GM12878 (cell line): ENCODE results near the gene WWC2. TPM values are rescaled to one million over a fixed set of nuclear protein-coding genes. Genes with fewer than 3 reads are reported as not detected.
A peak's percentile ranks its signal among the peaks of the same experiment; 100 is the strongest.

Experiments used
- ATAC-seq: fragments of 200-7000 bp; cut with Tn5 transposase; 3 replicates; pipeline ENCODE4 v1.9.1; 2020; ENCODE audit warnings: mild to moderate bottlenecking, moderate library complexity
- BruUV-seq: library from RNA; stranded (reverse); fragments of 400-500 nt; replicated peaks from 2 replicates; lab custom pipeline; 2021; lab: Mats Ljungman, UMichigan
- CTCF ChIA-PET: fragments of 300-600 bp; sonication (Branson Sonifier 250); formaldehyde crosslinking; extraction: SDS; loops from one replicate; lab custom pipeline; 2021; ENCODE audit warnings: inconsistent platforms; lab: Yijun Ruan, JAX
- POLR2A ChIA-PET: fragments of 350-600 bp; formaldehyde crosslinking; extraction: SDS; loops from one replicate; lab custom pipeline; 2021; ENCODE audit warnings: inconsistent platforms; lab: Charles Lee
- RAD21 ChIA-PET: fragments of 300-600 bp; sonication (Branson Sonifier 250); formaldehyde crosslinking; loops from one replicate; lab custom pipeline; 2023; ENCODE audit warnings: antibody characterized with exemption; ENCODE audit not compliant: unreplicated experiment; lab: Charles Lee
- SMC1A ChIA-PET: fragments of 300-600 bp; sonication (Branson Sonifier 250); formaldehyde crosslinking; loops from one replicate; lab custom pipeline; 2023; ENCODE audit not compliant: unreplicated experiment, uncharacterized antibody; lab: Charles Lee
- DNase-seq: peaks from one replicate; pipeline ENCODE4 v3.0.0-alpha.2; 2011; ENCODE audit warnings: low read depth, low spot score
- FAIRE-seq: peaks from 3 replicates; lab custom pipeline; 2011; peaks lifted over from hg19 to GRCh38; lab: Jason Lieb, UNC
- H2AFZ ChIP-seq: 2 replicates; pipeline ENCODE4 v1.6.0; 2011; ENCODE audit warnings: low read depth, low read length, control low read depth; ENCODE audit not compliant: control insufficient read depth
- H3K27ac ChIP-seq: 2 replicates; pipeline ENCODE4 v1.5.1; 2011; ENCODE audit warnings: control low read depth; ENCODE audit not compliant: control insufficient read depth, insufficient read depth
- H3K27me3 ChIP-seq, 2 experiments: replicated peaks in 1 of 2; 2 replicates each; pipeline versions ENCODE4 v1.6.0 to v1.6.1; 2011; ENCODE audit warnings: low read length in 1 of 2; ENCODE audit not compliant: control insufficient read depth in 2 of 2, insufficient read depth in 2 of 2
- H3K36me3 ChIP-seq, 2 experiments: 2 replicates each; pipeline ENCODE4 v1.5.1; 2011; ENCODE audit warnings: low read length in 1 of 2; ENCODE audit not compliant: control insufficient read depth in 2 of 2, insufficient read depth in 2 of 2
- H3K4me1 ChIP-seq: 2 replicates; pipeline ENCODE4 v1.6.1; 2011; ENCODE audit warnings: mild to moderate bottlenecking, low read length, moderate library complexity, mixed read lengths; ENCODE audit not compliant: control insufficient read depth, insufficient read depth
- H3K4me2 ChIP-seq: 2 replicates; pipeline ENCODE4 v1.6.0; 2011; ENCODE audit warnings: control low read depth; ENCODE audit not compliant: control insufficient read depth, insufficient read depth
- H3K4me3 ChIP-seq: fragments of 200-600 bp; sonication (generic); 2 replicates; pipeline ENCODE4 v1.5.1; 2016
- H3K79me2 ChIP-seq: 2 replicates; pipeline ENCODE4 v1.6.0; 2011; ENCODE audit warnings: low read length; ENCODE audit not compliant: control insufficient read depth, insufficient read depth
- H3K9ac ChIP-seq: 2 replicates; pipeline ENCODE4 v1.8.0; 2011; ENCODE audit warnings: low read length, control low read depth, mixed read lengths; ENCODE audit not compliant: control insufficient read depth, insufficient read depth
- H3K9me3 ChIP-seq: replicated peaks from 3 replicates; pipeline ENCODE4 v1.5.1; 2011; ENCODE audit warnings: mild to moderate bottlenecking, low read length; ENCODE audit not compliant: control insufficient read depth, insufficient read depth
- H4K20me1 ChIP-seq: 2 replicates; pipeline ENCODE4 v1.6.0; 2011; ENCODE audit not compliant: control insufficient read depth, insufficient read depth
- CREB1 ChIP-seq: IDR thresholded peaks from 2 replicates; pipeline ENCODE4 v1.6.1; 2012; ENCODE audit warnings: low read depth, mild to moderate bottlenecking, inconsistent platforms
- IKZF2 ChIP-seq, 2 experiments: fragments of 450-650 bp; IDR thresholded peaks; 2 replicates each; pipeline ENCODE4 v1.6.1; 2017; ENCODE audit warnings: mild to moderate bottlenecking in 2 of 2, moderate library complexity in 2 of 2
- KDM1A ChIP-seq: fragments of 200-600 bp; sonication (generic); IDR thresholded peaks from 2 replicates; pipeline ENCODE4 v1.6.1; 2016; ENCODE audit warnings: borderline replicate concordance
- NFYA ChIP-seq: IDR thresholded peaks from 2 replicates; pipeline ENCODE4 v1.6.1; 2011; ENCODE audit warnings: low read depth, mild to moderate bottlenecking, low read length, improper control_type of control experiment, borderline replicate concordance
- RUNX3 ChIP-seq: IDR thresholded peaks from 2 replicates; pipeline ENCODE4 v1.6.1; 2012; ENCODE audit warnings: low read length, inconsistent platforms
- SMARCA5 ChIP-seq: fragments of 450-650 bp; IDR thresholded peaks from 2 replicates; pipeline ENCODE4 v1.6.1; 2017; ENCODE audit warnings: mild to moderate bottlenecking
- SPI1 ChIP-seq: IDR thresholded peaks from 2 replicates; pipeline ENCODE4 v1.6.1; 2011; ENCODE audit warnings: low read depth, mild to moderate bottlenecking, low read length, moderate library complexity, borderline replicate concordance; ENCODE audit not compliant: insufficient read depth
- ZNF687 ChIP-seq: fragments of 450-650 bp; IDR thresholded peaks from 2 replicates; pipeline ENCODE4 v1.6.1; 2017; ENCODE audit warnings: mild to moderate bottlenecking, moderate library complexity
- WGBS: methylation state at CpG from one replicate; pipeline ENCODE4 v1.1.6; 2016; ENCODE audit warnings: low lambda C conversion rate; ENCODE audit not compliant: insufficient replicate concordance, insufficient coverage; ENCODE audit errors: missing lambda C conversion rate; 5-methylcytosine and 5-hydroxymethylcytosine counted together
- in situ Hi-C: fragments of 300-500 bp; cut with MboI; formaldehyde crosslinking; loops from 9 replicates; pipeline ENCODE4 v1.14.3; 2018; ENCODE audit warnings: mixed read lengths
- intact Hi-C: fragments of 100-400 bp; cut with micrococcal nuclease; formaldehyde crosslinking; loops from one replicate; pipeline ENCODE4 v1.14.2; 2022; ENCODE audit not compliant: unreplicated experiment
- polyA plus RNA-seq, 11 experiments: library from polyadenylated mRNA; depleted of rRNA in 4 of 11; unstranded in 6 of 11; stranded (reverse) in 5 of 11; fragments of >200 nt; fragmentation: Nextera tagmentation in 4 of 11; fragmentation: Illumina TruSeq in 1 of 11; extraction: Ambion mirVana in 4 of 11; extraction: Trizol in 1 of 11; gene quantifications; 1 replicate in 1 of 11; 2 replicates in 10 of 11; pipeline versions ENCODE4 v1.2.1 to v1.2.3, GENCODE V29; 2011 to 2016; ENCODE audit warnings: inconsistent platforms in 2 of 11, missing spikeins in 2 of 11, low read depth in 1 of 11
- total RNA-seq, 4 experiments: library from RNA; depleted of rRNA in 3 of 4; stranded (reverse); fragments of >200 nt in 3 of 4; fragmentation: Illumina TruSeq in 1 of 4; extraction: Trizol in 1 of 4; gene quantifications; 2 replicates each; pipeline versions ENCODE4 v1.2.1 to v1.2.3, GENCODE V29; 2013 to 2021
- TF ChIP-seq, protein P1 (sequence below): fragments of 150-350 bp; IDR thresholded peaks from 2 replicates; pipeline ENCODE4 v1.6.1; 2014; ENCODE audit warnings: mild to moderate bottlenecking, low read depth, low read length
- TF ChIP-seq, protein P2 (sequence below), 3 experiments: IDR thresholded peaks in 2 of 3; conservative IDR thresholded peaks in 1 of 3; 2 replicates each; pipeline ENCODE4 v1.5.1; 2011; ENCODE audit warnings: low read depth in 3 of 3, low read length in 3 of 3, mild to moderate bottlenecking in 3 of 3, control low read depth in 2 of 3, moderate library complexity in 2 of 3, inconsistent platforms in 1 of 3, mixed read lengths in 1 of 3; ENCODE audit not compliant: control insufficient read depth in 2 of 3, insufficient read depth in 1 of 3; ENCODE audit errors: extremely low read depth in 1 of 3
- TF ChIP-seq, protein P3 (sequence below): fragments of 150-350 bp; IDR thresholded peaks from 2 replicates; pipeline ENCODE4 v1.6.1; 2016; ENCODE audit warnings: low read depth, low read length

The WWC2 gene
- total and polyA plus RNA-seq, 10 of the 15 experiments (the other 5 are each of a cell fraction or from before 2014, with no cell fraction given), result 0.02 to 0.72 (median 0.06) TPM; not detected in 3

DNA sequence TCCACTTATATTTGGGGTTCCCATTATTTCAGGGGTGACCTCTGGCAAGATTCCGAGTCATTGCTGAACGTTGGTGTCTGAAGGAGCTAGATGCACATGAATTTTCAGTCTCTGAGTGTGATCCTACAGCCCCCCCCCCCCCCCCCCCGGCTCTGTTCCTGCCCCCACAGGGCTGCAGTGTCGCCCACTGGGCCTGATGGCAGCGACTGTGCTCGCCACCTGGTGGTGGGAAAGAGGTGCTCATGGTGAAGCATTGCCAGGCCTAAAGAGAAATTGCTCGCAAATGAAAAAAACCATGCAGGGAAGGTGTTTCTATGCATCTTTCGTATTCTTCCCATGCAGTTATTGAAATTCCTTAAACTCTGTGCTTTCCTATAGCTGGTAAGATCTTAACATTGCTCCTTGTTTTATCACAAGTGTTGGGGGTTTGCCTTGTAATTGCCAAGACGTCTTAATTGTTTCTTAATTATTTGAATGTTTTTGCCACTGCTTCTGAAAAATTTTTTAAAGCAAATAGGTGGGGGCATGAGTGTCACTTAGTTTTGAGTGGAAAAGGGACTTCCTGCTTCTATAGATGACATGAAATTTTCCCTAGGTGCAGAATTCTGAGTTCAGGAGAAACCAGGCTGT, 157.8 kb downstream of the WWC2 start:
- BruUV-seq, result no TSS peak
- H3K9me3 ChIP-seq, result no peaks in the 10 kb centered on the region
- H3K4me3 ChIP-seq, result no peak overlapping the region
- intact Hi-C loops, result loop anchor here (1.0 to 10.0 kb wide), 3 partner anchors 184 to 782 kb away; no protein-coding TSS in a partner anchor
- CTCF ChIA-PET, result interaction anchor here (0.6 to 10.7 kb wide), 20 partner anchors 11 to 1526 kb away, joined by 3 to 159 read pairs (median 4); no protein-coding TSS in a partner anchor
- WGBS, result 14% methylated on average over 9 of the region's 9 CpGs
- H3K36me3 ChIP-seq, result no peaks in the 10 kb centered on the region
- RAD21 ChIA-PET, result interaction anchor here (0.8 to 1.4 kb wide), 3 partner anchors 281 to 320 kb away, joined by 3 to 8 read pairs (median 4); no protein-coding TSS in a partner anchor
- in situ Hi-C loops, result loop anchor here (5.0 kb wide), 1 partner anchor 185 kb away; no protein-coding TSS in a partner anchor
- no peaks in the 10 kb centered on the region for H4K20me1 ChIP-seq
- no peak overlapping the region for H3K9ac ChIP-seq
- H3K79me2 ChIP-seq, result no peaks in the 10 kb centered on the region
- ATAC-seq, result peak; percentile 96
- no peak for FAIRE-seq
- no peak for DNase-seq
- no peak overlapping the region for H3K4me2 ChIP-seq
- no peak overlapping the region for H3K27ac ChIP-seq
- H2AFZ ChIP-seq, result no peak overlapping the region
- no peaks in the 10 kb centered on the region for H3K4me1 ChIP-seq
- POLR2A ChIA-PET, result no interaction called here
- no peaks in the 10 kb centered on the region; a peak in 1 of 4 replicates for H3K27me3 ChIP-seq
- SMC1A ChIA-PET, result interaction anchor here (0.7 to 5.9 kb wide), 4 partner anchors 10 to 318 kb away, joined by 3 to 66 read pairs (median 8); no protein-coding TSS in a partner anchor
- TF ChIP-seq, protein P1, sequence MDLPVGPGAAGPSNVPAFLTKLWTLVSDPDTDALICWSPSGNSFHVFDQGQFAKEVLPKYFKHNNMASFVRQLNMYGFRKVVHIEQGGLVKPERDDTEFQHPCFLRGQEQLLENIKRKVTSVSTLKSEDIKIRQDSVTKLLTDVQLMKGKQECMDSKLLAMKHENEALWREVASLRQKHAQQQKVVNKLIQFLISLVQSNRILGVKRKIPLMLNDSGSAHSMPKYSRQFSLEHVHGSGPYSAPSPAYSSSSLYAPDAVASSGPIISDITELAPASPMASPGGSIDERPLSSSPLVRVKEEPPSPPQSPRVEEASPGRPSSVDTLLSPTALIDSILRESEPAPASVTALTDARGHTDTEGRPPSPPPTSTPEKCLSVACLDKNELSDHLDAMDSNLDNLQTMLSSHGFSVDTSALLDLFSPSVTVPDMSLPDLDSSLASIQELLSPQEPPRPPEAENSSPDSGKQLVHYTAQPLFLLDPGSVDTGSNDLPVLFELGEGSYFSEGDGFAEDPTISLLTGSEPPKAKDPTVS, result no peak
- TF ChIP-seq SMARCA5 (no peak), RUNX3 (no peak), ZNF687 (no peak), CREB1 (no peak), NFYA (no peak), SPI1 (no peak), KDM1A (no peak), IKZF2 (IDR thresholded peaks at IDR 0.05) (no peak)
- TF ChIP-seq, protein P2, sequence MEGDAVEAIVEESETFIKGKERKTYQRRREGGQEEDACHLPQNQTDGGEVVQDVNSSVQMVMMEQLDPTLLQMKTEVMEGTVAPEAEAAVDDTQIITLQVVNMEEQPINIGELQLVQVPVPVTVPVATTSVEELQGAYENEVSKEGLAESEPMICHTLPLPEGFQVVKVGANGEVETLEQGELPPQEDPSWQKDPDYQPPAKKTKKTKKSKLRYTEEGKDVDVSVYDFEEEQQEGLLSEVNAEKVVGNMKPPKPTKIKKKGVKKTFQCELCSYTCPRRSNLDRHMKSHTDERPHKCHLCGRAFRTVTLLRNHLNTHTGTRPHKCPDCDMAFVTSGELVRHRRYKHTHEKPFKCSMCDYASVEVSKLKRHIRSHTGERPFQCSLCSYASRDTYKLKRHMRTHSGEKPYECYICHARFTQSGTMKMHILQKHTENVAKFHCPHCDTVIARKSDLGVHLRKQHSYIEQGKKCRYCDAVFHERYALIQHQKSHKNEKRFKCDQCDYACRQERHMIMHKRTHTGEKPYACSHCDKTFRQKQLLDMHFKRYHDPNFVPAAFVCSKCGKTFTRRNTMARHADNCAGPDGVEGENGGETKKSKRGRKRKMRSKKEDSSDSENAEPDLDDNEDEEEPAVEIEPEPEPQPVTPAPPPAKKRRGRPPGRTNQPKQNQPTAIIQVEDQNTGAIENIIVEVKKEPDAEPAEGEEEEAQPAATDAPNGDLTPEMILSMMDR (IDR thresholded peaks at IDR 0.05 in 2 of 3, conservative IDR thresholded peaks at IDR 0.05 in 1 of 3; ENCODE audit: control insufficient read depth in 2 of 3, extremely low read depth in 1 of 3, insufficient read depth in 1 of 3, low read depth in 3 of 3, low read length in 3 of 3), result peak; percentile 69 to 85 (median 72)
- TF ChIP-seq, protein P3, sequence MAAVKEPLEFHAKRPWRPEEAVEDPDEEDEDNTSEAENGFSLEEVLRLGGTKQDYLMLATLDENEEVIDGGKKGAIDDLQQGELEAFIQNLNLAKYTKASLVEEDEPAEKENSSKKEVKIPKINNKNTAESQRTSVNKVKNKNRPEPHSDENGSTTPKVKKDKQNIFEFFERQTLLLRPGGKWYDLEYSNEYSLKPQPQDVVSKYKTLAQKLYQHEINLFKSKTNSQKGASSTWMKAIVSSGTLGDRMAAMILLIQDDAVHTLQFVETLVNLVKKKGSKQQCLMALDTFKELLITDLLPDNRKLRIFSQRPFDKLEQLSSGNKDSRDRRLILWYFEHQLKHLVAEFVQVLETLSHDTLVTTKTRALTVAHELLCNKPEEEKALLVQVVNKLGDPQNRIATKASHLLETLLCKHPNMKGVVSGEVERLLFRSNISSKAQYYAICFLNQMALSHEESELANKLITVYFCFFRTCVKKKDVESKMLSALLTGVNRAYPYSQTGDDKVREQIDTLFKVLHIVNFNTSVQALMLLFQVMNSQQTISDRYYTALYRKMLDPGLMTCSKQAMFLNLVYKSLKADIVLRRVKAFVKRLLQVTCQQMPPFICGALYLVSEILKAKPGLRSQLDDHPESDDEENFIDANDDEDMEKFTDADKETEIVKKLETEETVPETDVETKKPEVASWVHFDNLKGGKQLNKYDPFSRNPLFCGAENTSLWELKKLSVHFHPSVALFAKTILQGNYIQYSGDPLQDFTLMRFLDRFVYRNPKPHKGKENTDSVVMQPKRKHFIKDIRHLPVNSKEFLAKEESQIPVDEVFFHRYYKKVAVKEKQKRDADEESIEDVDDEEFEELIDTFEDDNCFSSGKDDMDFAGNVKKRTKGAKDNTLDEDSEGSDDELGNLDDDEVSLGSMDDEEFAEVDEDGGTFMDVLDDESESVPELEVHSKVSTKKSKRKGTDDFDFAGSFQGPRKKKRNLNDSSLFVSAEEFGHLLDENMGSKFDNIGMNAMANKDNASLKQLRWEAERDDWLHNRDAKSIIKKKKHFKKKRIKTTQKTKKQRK, result no peak
